Measurements from ENCODE around the gene CEP89.

- TF ChIP-seq CTCF (IDR thresholded peaks at IDR 0.05; ENCODE audit: low read depth, low read length) (no peak), EZH2phosphoT487 (IDR thresholded peaks at IDR 0.05; ENCODE audit: low read depth) (no peak)
These were observed 105.0 kb downstream of the CEP89 start for GRCh38 chr19:32866564-32867265.

Measured in OCI-LY3 (cell line).